ENCODE results near the gene GSTM1.

Gene GSTM1

GRCh38 chr1:109732390-109732881 is 44.8 kb downstream of the GSTM1 start:
- Histone ChIP-seq H3K4me3 (ENCODE audit: low read depth, low read length) (no peak overlapping the region), H3K4me1 (ENCODE audit: control insufficient read depth, insufficient read depth, low read length) (peaks cover 18% of the 10 kb centered on the region; the same call in 1 of the 2 replicates), H3K9me3 (ENCODE audit: control insufficient read depth, insufficient read depth, low read depth, low read length) (0 out of 2 replicates have a peak, but pooled peaks cover 5% of the 10 kb centered on the region), H3K36me3 (ENCODE audit: control insufficient read depth, insufficient read depth, low read length) (peaks cover 16% of the 10 kb centered on the region; the same call in 1 of the 2 replicates), H3K9ac (ENCODE audit: low read length) (no peak overlapping the region), H3K27me3 (ENCODE audit: control insufficient read depth, insufficient read depth, low read length) (no peaks in the 10 kb centered on the region), H3K27ac (ENCODE audit: low read depth, low read length) (no peak overlapping the region)

- Histone ChIP-seq H3K9me3 (ENCODE audit: control insufficient read depth, insufficient read depth, low read depth, low read length) (0 out of 2 replicates have a peak, but pooled peaks cover 5% of the 10 kb centered on the region), H3K4me3 (ENCODE audit: low read depth, low read length) (no peak overlapping the region), H3K27me3 (ENCODE audit: control insufficient read depth, insufficient read depth, low read length) (peaks cover 8% of the 10 kb centered on the region; the same call in 1 of the 2 replicates), H3K9ac (ENCODE audit: low read length) (no peak overlapping the region), H3K4me1 (ENCODE audit: control insufficient read depth, insufficient read depth, low read length) (peaks cover 18% of the 10 kb centered on the region; the same call in 1 of the 2 replicates), H3K27ac (ENCODE audit: low read depth, low read length) (no peak overlapping the region), H3K36me3 (ENCODE audit: control insufficient read depth, insufficient read depth, low read length) (peaks cover 25% of the 10 kb centered on the region; the same call in 1 of the 2 replicates)
Measured at GRCh38 chr1:109733236-109733870, 45.7 kb downstream of the GSTM1 start.

GRCh38 chr1:109739738-109740614 is 52.4 kb downstream of the GSTM1 start:
- H3K36me3 ChIP-seq (ENCODE audit: control insufficient read depth, insufficient read depth, low read length) = peaks cover 21% of the 10 kb centered on the region; the same call in 1 of the 2 replicates
- H3K4me3 ChIP-seq (ENCODE audit: low read depth, low read length) = peak overlapping the region; percentile 73
- peak overlapping the region; percentile 68 for H3K9ac ChIP-seq (ENCODE audit: low read length)
- peaks cover 12% of the 10 kb centered on the region; the same call in 1 of the 2 replicates for H3K4me1 ChIP-seq (ENCODE audit: control insufficient read depth, insufficient read depth, low read length)
- H3K9me3 ChIP-seq (ENCODE audit: control insufficient read depth, insufficient read depth, low read depth, low read length) = no peaks in the 10 kb centered on the region
- H3K27ac ChIP-seq (ENCODE audit: low read depth, low read length) = no peak overlapping the region
- peaks cover 48% of the 10 kb centered on the region for H3K27me3 ChIP-seq (ENCODE audit: control insufficient read depth, insufficient read depth, low read length)

- Histone ChIP-seq H3K4me3 (ENCODE audit: low read depth, low read length) (peak within 1 kb of the TSS; percentile 73), H3K27me3 (ENCODE audit: control insufficient read depth, insufficient read depth, low read length) (peaks cover 48% of the 10 kb centered on the region), H3K27ac (ENCODE audit: low read depth, low read length) (no peak within 1 kb of the TSS), H3K4me1 (ENCODE audit: control insufficient read depth, insufficient read depth, low read length) (peaks cover 12% of the 10 kb centered on the region; the same call in 1 of the 2 replicates), H3K9ac (ENCODE audit: low read length) (peak within 1 kb of the TSS; percentile 68), H3K9me3 (ENCODE audit: control insufficient read depth, insufficient read depth, low read depth, low read length) (no peaks in the 10 kb centered on the region), H3K36me3 (ENCODE audit: control insufficient read depth, insufficient read depth, low read length) (peaks cover 21% of the 10 kb centered on the region; the same call in 1 of the 2 replicates)
Measured at GRCh38 chr1:109740615-109741373, 53.2 kb downstream of the GSTM1 start, which contains the start of gene GSTM3. TSS of gene GSTM3 (minus strand) at chr1:109741038. CDS start at chr1:109740287, 751 bp downstream.
